Gastrocnemius medialis (tissue), 4 donors: Measurements from ENCODE around the gene IRAK1.

Source experiments
- POLR2A ChIP-seq, 2 donors: fragments of 450-650 bp; IDR thresholded peaks; one replicate each; pipeline ENCODE4 v1.6.1; 2017; ENCODE audit warnings: antibody characterized with exemption in 2 of 2, mild to moderate bottlenecking in 2 of 2, moderate library complexity in 2 of 2
- TF ChIP-seq, protein P1 (sequence below), 5 experiments: fragments of 450-650 bp in 3 of 5; fragments of 200-600 bp in 2 of 5; sonication (generic) in 2 of 5; IDR thresholded peaks in 4 of 5; conservative IDR thresholded peaks in 1 of 5; 1 replicate in 4 of 5; 2 replicates in 1 of 5; pipeline ENCODE4 v1.5.1; 2016 to 2019; ENCODE audit warnings: antibody characterized with exemption in 5 of 5, mild to moderate bottlenecking in 3 of 5, moderate library complexity in 3 of 5

DNA sequence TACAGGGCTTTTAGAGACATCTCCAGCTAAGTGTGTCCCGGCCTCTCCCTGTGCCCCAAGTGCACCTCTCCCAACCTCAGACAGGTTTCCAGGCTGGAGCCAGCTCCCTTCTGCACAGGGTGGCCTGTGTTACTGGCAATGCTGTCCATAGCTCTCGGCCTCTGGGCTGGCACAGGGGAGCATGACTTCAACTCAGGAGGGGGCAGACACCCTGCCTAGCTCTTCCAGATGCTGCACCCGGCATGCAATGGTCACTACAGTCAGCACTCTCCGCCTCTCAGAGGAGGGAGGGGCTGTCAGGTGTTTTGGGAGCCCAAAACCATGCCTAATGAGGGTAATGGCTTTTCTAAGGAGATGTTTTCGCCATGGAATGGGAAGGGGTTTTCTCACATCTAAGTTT is 2.4 kb upstream of the IRAK1 start:
- TF ChIP-seq, protein P1, sequence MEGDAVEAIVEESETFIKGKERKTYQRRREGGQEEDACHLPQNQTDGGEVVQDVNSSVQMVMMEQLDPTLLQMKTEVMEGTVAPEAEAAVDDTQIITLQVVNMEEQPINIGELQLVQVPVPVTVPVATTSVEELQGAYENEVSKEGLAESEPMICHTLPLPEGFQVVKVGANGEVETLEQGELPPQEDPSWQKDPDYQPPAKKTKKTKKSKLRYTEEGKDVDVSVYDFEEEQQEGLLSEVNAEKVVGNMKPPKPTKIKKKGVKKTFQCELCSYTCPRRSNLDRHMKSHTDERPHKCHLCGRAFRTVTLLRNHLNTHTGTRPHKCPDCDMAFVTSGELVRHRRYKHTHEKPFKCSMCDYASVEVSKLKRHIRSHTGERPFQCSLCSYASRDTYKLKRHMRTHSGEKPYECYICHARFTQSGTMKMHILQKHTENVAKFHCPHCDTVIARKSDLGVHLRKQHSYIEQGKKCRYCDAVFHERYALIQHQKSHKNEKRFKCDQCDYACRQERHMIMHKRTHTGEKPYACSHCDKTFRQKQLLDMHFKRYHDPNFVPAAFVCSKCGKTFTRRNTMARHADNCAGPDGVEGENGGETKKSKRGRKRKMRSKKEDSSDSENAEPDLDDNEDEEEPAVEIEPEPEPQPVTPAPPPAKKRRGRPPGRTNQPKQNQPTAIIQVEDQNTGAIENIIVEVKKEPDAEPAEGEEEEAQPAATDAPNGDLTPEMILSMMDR (IDR thresholded peaks at IDR 0.05 in 4 of 5, conservative IDR thresholded peaks at IDR 0.05 in 1 of 5) = no peak
- TF ChIP-seq POLR2A (IDR thresholded peaks at IDR 0.05) = no peak
